ENCODE results near the gene ZNF208. TPM values are rescaled to one million over a fixed set of nuclear protein-coding genes. Genes with fewer than 3 reads are reported as not detected.

Gene ZNF208
- total RNA-seq, result not detected in 2 replicates

GRCh38 chr19:22010437-22011143 lies at the start of gene ZNF208:
Gene ZNF208, minus strand, starts transcription at chr19:22010943. Its CDS starts 149 bp downstream, at chr19:22010794.

Other genes with a start within 250 kb of the ZNF208 start
- 2.0 and 4.0 TPM in 2 replicates for gene ZNF100, start 243.4 kb downstream of the ZNF208 start, total RNA-seq
- gene ZNF43, start 174.8 kb downstream of the ZNF208 start, total RNA-seq, result 3.1 and 12.9 TPM in 2 replicates
- gene ZNF257, start 41.5 kb upstream of the ZNF208 start, total RNA-seq, result 0.88 and 3.7 TPM in 2 replicates
- gene ZNF676, start 186.0 kb upstream of the ZNF208 start, total RNA-seq, result 0.57 TPM in 1 of 2 replicates, not detected in the other